GM19099 (cell line): ENCODE measurements around the gene COX4I2.

Experiments used
- POLR2A ChIP-seq: IDR thresholded peaks from 3 replicates; pipeline ENCODE4 v1.6.1; 2011; ENCODE audit warnings: low read depth; ENCODE audit not compliant: insufficient read length; ENCODE audit errors: extremely low read depth

Gene COX4I2

DNA sequence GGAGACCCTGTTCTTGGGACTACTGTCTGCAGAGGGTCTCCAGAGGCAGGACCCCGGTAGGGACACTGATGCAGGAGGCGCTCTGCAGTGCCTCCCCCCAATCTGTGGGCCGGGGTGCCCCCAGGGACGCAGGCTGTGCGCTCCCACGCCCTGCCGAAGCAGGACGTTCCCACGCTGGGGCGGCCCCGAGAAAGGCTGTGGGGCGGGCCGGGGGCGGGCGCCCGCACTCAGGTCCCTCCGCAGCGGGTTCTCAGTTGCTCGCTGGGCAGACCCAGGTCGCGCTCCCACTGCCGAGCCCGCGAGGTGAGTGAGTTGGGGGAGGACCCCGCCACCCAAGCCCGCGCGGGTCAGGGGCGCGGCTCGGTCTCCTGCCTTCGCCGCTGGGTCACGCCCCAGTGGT, at the start of gene COX4I2:
TSS of gene COX4I2 (plus strand) at position 253 of the 400 bp plus-strand sequence. CDS start 1,106 bp downstream, outside the sequence.
- TF ChIP-seq POLR2A, result no peak

DNA sequence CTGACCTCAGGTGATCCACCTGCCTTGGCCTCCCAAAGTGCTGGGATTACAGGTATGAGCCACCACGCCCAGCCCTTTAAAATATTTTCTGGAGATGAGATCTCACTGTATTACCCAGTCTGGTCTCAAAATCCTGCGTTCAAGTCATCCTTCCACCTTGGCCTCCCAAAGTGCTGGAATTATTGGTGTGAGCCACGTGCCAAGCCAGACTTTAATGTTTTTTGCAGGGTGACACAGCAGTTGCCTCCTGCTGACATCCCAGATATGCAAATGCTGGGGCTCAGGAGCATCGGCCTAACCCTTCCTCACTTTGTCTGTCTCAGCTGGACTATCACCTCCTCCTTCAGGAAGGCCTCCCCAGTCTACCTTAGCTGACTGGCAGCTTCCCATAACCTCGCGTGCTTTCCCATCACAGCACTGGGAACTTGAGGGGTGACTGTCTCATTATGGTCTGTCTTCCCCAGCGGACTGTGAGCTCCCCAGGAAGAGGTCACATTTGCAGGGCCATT, 46.9 kb upstream of the COX4I2 start:
- TF ChIP-seq POLR2A, result no peak

DNA sequence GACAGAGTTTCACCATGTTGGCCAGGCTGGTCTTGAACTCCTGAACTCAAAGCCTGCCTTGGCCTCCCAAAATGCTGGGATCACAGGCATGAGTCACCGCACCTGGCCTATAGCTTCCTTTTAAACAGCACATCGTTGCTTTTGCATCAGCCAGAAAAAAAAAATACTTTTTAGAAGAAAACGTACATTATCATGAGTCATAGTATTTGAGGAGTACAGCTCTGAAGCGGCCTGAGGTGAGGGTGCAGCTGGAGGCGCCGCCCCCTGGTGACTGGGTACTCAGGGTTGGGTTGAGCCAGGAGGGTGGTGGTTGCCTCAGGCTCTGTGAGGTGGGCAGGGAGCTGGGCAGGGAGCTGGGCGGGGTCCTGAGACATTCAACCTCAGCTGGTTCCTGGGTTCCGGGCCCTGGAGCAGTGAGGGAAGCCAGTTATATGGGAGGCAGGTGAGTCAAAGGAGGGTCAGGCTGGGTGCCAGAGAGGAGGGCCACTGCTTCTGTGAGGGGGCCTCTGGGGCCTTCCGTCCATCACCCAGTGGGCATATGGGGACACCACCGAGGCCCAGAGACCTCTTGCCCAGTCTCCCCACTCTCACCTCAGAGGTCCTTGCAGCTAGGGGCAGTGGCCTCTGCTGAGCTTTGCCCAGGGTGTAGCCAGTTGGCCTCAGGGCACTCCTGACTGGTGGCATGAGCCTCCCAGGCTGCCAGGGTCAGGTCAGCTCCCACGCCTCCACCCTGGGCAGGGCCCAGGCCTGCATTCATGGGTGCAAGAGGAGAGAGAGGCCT, 44.3 kb upstream of the COX4I2 start:
- no peak for TF ChIP-seq POLR2A

DNA sequence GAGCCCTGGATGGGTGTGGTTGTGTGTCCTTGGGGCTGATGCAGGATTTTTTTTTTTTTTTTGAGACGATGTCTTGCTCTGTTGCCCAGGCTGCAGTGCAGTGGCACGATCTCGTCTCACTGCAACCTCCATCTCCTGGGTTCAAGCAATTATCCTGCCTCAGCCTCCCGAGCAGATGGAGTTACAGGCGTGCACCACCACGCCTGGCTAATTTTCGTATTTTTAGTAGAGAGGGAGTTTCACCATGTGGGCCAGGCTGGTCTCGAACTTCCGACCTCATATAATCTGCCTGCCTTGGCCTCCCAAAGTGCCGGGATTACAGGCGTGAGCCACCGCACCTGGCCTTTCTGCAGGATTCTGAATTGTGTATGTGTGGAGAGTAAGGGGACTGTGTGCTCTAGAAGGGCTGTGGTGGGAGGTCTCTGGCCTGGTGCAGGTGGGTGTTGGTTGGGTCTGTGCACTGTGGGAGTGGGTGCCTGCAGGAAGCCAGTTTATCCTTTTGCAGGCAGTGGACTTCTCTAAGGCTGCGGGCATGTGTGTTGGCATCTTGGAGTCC, 43.6 kb upstream of the COX4I2 start:
- TF ChIP-seq POLR2A, result no peak

DNA sequence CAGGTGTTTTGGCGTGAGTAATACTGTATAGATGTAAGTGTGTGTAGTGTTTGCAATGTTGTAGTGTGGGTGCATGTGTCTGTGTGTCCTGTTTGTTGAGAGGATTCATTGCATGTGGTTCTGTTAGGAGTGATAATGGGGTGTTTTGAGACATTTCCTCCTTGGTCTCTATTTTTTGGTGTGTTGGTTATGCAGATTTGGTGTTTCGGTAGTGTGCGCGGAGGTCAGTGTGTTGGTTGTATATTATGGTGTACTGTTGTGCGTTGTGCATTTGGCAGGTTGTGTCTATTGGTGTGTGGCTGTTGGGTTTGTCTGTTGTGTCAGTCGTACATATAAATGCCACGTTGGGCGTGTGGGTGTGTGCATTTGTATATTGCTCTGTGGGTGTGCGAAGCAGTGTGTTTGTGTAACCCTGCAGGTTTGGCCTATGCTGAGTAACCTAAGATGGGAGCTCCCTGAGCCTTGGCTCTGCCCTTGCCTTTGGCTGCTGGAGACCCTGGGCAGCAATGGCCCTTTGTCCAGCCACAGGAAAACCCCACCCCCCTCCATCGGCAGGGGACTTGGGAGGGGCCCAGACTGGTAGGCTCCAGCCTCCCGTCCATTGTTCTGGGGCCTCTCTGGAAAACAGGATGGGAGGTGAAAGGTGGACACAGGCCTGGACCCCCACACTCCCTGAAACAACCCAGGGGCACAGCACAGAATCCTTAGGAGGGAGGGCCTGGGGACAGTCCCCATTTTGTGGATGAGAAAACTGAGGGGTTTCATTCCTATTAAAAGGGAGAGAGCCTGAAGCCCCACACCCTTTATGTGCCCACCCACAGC, 42.9 kb upstream of the COX4I2 start:
- no peak for TF ChIP-seq POLR2A

DNA sequence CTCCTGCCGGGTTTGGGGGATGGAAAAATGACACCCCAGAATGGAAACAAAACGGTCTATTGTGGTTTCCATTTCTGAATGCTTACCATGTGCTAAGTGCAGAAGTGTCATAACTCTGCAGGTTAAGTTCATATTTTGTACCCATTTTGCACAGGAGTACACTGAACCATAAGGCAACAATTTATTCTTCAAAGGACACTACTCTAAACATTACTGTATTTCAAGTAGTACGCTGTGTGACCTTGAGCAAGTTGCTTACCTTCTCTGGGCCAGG, 42.4 kb upstream of the COX4I2 start:
- TF ChIP-seq POLR2A, result no peak

DNA sequence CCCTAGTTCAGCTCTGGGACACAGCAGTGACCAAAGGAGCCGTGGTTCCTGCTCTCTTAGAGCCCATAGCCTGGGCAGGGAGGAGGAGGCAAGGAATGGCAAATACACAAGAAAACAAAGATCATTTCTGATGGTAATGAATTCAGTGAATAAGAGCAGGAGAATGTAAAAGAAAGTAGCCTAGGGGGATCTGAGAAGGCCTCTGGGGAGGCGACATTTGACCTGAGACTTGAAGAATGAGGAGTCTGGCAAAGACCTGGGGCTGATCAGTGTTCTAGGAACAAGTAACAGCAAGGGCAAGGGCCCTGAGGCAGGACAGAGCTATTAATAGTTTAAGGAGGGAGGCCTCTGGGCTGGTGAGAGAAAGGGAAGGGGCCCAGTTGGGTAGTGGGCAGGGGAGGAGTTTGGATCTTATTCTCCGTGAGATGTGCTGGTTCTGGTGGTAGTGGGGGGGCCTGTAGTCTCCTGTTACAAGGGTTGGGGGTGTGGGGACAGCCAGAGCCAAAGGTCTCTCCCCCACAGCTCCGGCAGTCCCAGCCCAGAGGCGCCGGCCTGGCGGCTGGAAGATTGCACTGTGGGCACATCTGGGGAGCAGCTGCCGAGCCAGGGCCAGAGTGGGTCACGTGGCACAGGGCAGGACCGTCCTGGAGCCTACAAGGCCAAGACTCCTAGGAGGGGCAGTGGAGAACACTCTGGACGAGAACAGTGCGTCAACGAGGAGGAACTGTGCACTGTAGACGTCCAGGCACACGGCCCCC, 41.9 kb upstream of the COX4I2 start:
- no peak for TF ChIP-seq POLR2A

DNA sequence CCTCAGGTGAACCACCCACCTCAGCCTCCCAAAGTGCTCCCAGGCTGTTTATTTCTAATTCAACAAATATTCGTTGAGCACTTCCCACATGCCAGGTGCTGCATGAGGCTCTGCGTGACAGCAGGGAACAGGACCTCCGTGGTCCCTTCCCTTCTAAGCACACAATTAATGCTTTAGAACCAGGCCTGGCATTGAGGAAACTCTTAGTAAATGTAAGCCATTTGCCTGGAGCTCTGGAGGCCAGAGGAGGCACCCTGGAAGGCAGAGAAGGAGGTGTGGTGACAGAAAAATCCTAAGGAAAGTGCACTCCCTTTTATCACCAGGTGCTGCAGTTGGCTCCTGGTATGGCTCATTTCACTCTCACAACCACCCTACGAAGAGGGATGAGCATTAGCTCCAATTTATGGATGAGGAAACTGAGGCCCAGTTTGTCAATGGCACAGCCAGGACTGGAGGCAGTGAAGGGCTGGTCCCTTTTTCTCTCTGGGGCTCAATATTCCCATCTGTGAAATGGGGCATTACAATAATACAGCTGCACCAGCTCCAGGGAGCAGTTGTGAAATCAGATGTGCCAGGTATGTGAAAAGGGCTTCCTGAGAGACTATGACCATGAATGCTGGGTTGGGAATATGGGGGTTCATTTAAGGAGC, 40.8 kb upstream of the COX4I2 start:
- no peak for TF ChIP-seq POLR2A

DNA sequence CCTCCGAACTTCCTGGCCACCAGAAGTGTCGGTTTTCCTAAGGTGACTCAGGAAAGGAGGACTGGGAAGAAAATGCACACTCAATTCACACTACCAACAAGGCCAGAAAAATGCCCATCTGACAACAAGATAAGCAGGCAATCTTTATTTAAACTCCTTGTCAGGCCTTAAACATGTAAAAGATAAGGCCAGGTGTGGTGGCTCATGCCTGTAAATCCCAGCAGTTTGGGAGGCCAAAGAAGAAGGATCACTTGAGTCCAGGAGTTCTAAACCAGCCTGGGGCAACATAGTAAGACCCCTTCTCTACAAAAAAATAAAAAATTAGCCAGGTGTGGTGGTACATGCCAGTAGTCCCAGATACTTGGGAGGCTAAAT, 40.2 kb upstream of the COX4I2 start:
- no peak for TF ChIP-seq POLR2A

DNA sequence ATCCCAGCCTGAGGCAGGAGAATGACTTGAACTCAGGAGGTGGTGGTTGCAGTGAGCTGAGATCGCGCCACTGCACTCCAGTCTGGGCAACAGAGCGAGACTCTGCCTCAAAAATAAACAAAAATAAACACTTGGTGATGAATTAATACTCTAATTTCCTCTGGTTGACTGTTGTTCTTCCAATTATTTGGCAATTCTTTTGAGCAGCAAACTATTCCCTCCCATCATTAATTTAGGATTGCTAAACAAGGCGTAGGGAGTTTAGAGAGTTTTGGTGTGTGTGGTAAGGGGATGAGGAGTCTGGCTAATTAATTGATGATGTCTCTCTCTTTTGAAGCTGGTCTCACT, 35.3 kb upstream of the COX4I2 start:
- TF ChIP-seq POLR2A, result no peak

DNA sequence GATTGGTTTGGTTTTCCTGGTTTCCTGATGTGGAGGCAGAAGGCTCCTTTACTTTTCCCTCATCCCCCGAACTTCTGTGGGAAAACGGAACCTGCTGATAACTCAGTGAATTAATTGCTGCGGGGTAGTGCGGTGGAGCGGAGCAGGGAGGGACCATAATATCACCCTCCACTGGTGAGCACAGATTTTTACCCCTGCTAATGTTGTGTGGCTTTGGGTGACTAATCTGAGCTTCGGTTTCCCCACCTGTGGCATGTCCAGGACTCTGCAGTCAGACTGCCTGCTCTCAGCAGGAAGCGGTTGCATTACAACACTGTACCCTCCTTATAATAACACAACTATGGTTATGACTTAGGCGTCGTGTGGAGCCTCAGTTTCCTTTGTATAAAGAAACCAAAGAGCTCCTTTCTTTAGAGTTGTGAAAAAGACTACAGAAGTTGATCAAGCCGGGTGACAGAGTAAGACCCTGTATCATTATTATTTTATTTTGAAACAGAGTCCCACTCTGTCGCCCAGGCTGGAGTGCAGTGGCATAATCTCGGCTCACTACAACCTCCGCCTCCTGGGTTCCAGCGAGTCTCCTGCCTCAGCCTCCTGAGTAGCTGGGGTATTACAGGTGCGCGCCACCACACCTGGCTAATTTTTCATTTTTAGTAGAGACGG, 34.8 kb upstream of the COX4I2 start:
- no peak for TF ChIP-seq POLR2A

DNA sequence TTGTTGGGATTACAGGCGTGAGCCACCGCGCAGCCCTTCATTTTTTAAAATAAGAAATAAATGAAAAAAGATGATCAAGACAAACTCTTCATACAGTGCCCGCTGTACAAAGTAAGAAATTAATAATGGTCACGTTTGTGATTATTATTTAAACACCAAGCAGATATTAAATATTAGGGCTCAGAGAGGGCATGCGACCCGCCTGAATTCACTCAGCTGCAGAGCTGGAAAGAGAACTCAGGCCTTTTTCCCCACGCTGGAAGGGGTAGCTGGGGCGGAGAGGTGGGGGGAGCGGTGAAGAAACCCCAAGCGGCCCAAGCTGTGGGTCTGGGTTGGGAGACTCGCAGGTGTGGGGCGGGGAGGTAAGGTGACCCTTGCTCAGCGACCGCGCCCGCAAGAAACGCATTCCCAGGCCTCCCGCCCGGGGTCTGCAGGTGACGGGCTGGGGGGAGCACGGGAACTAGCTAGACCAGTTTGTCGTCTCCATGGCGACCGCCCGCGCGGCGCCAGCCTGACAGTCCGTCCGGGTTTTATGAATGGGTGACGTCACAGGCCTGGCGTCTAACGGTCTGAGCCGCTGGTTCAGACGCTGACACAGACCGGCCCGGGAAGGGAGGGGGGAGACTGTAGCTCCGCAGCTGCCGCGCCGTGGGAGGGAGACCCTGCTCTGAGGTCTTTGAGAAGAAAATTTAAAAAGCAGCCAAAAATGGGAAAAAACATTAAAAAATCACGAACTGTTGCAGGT, 33.7 kb upstream of the COX4I2 start:
- no peak for TF ChIP-seq POLR2A

DNA sequence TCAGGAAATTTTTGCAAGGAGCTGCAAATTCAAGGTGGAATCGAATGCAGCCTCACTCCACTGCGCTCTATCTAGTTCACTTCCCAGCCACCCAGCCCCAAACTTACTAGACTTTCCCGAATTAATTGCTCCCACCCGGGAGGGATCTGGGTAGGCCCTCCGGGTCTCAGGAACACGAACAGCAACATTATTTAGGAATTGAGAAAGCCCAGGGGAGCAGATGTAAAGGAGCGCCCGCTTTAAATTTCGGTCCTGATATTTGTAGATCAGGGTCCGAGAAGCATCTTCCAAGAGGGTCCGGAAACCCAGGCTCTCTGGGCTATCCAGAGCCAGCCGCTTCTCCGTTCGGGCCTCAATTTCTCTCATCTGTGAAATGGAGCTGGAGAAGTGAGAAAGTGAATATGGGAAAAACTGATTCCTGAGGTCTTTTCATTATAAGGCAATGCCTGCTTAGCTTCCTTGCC, 33.1 kb upstream of the COX4I2 start:
- no peak for TF ChIP-seq POLR2A
